HEK293T (cell line): ENCODE data around the gene CEACAM4.
"Not testable (repeated sequence)": the region's sequence is repeated elsewhere in the genome, so short reads cannot be mapped to it uniquely, and the experiment has no call there.

Source experiments
- CTCF ChIA-PET: fragments of 350-600 bp; formaldehyde crosslinking; extraction: SDS; loops from one replicate; lab custom pipeline; 2021; ENCODE audit warnings: antibody characterized with exemption, inconsistent platforms; lab: Yijun Ruan, JAX
- POLR2A ChIA-PET: fragments of 350-600 bp; formaldehyde crosslinking; extraction: SDS; loops from one replicate; lab custom pipeline; 2020; ENCODE audit warnings: antibody characterized with exemption, inconsistent platforms; lab: Yijun Ruan, JAX
- DNase-seq: peaks from one replicate; pipeline ENCODE4 v3.0.0; 2012; ENCODE audit warnings: mixed read lengths; ENCODE audit errors: extremely low spot score
- ARNT ChIP-seq: fragments of 450-650 bp; IDR thresholded peaks from 2 replicates; pipeline ENCODE4 v1.6.1; 2017; ENCODE audit warnings: mild to moderate bottlenecking
- BHLHE40 ChIP-seq: fragments of 450-650 bp; IDR thresholded peaks from 2 replicates; pipeline ENCODE4 v1.6.1; 2016; ENCODE audit warnings: mild to moderate bottlenecking, moderate library complexity, borderline replicate concordance
- CTBP1 ChIP-seq: fragments of 450-650 bp; IDR thresholded peaks from 2 replicates; pipeline ENCODE4 v1.6.1; 2016; ENCODE audit warnings: borderline replicate concordance
- ELF4 ChIP-seq: fragments of 450-650 bp; IDR thresholded peaks from 2 replicates; pipeline ENCODE4 v1.6.1; 2017; ENCODE audit warnings: antibody characterized with exemption
- FOXA1 ChIP-seq: fragments of 450-650 bp; IDR thresholded peaks from 2 replicates; pipeline ENCODE4 v1.6.1; 2016; ENCODE audit warnings: mild to moderate bottlenecking
- FOXK2 ChIP-seq: fragments of 450-650 bp; IDR thresholded peaks from 2 replicates; pipeline ENCODE4 v1.6.1; 2016; ENCODE audit warnings: mild to moderate bottlenecking
- FOXM1 ChIP-seq: fragments of 450-650 bp; IDR thresholded peaks from 2 replicates; pipeline ENCODE4 v1.6.1; 2017; ENCODE audit warnings: mild to moderate bottlenecking, borderline replicate concordance
- HDGF ChIP-seq: fragments of 450-650 bp; IDR thresholded peaks from 2 replicates; pipeline ENCODE4 v1.6.1; 2017; ENCODE audit warnings: antibody characterized with exemption, borderline replicate concordance
- L3MBTL2 ChIP-seq: fragments of 450-650 bp; conservative IDR thresholded peaks from 2 replicates; pipeline ENCODE4 v1.6.1; 2016; ENCODE audit warnings: mild to moderate bottlenecking
- LEF1 ChIP-seq: fragments of 450-650 bp; IDR thresholded peaks from 2 replicates; pipeline ENCODE4 v1.6.1; 2017; ENCODE audit warnings: mild to moderate bottlenecking, borderline replicate concordance
- NFRKB ChIP-seq: fragments of 450-650 bp; IDR thresholded peaks from 2 replicates; pipeline ENCODE4 v1.6.1; 2016; ENCODE audit warnings: mild to moderate bottlenecking, moderate library complexity
- PKNOX1 ChIP-seq: fragments of 450-650 bp; IDR thresholded peaks from 2 replicates; pipeline ENCODE4 v1.6.1; 2016
- SP1 ChIP-seq: fragments of 450-650 bp; IDR thresholded peaks from 2 replicates; pipeline ENCODE4 v1.6.1; 2017
- SUZ12 ChIP-seq: fragments of 450-650 bp; IDR thresholded peaks from 2 replicates; pipeline ENCODE4 v1.6.1; 2016; ENCODE audit warnings: mild to moderate bottlenecking
- TARDBP ChIP-seq: fragments of 450-650 bp; IDR thresholded peaks from 2 replicates; pipeline ENCODE4 v1.6.1; 2016
- ZNF384 ChIP-seq: fragments of 450-650 bp; IDR thresholded peaks from 2 replicates; pipeline ENCODE4 v1.6.1; 2016

CEACAM4 gene

GRCh38 chr19:41584931-41585330 lies 41.9 kb downstream of the CEACAM4 start:
- TF ChIP-seq SUZ12, result no peak
- no peak for TF ChIP-seq FOXA1
- TF ChIP-seq BHLHE40, result no peak
- no peak for TF ChIP-seq ELF4
- POLR2A ChIA-PET, result no interaction called here
- CTCF ChIA-PET, result no interaction called here
- DNase-seq, result no peak

- CTCF ChIA-PET, result no interaction called here
- DNase-seq, result no peak
- TF ChIP-seq NFRKB (no peak), SP1 (no peak), FOXM1 (no peak), FOXA1 (no peak), HDGF (no peak), BHLHE40 (no peak), TARDBP (no peak), CTBP1 (no peak), LEF1 (no peak)
- POLR2A ChIA-PET, result no interaction called here
Observed at GRCh38 chr19:41584260-41584810, 42.5 kb downstream of the CEACAM4 start.

GRCh38 chr19:41582577-41583182 lies 44.2 kb downstream of the CEACAM4 start:
- DNase-seq, POLR2A ChIA-PET, CTCF ChIA-PET: not testable (repeated sequence)

- POLR2A ChIA-PET, DNase-seq, CTCF ChIA-PET: not testable (repeated sequence)
Observed at GRCh38 chr19:41581068-41581467, 45.8 kb downstream of the CEACAM4 start.

- ChIA-PET POLR2A (no interaction called here), CTCF (interaction anchor here (0.6 kb wide), 1 partner anchor 9 kb away, joined by 4 read pairs; no protein-coding TSS in a partner anchor)
- TF ChIP-seq PKNOX1 (no peak), TARDBP (no peak), SP1 (no peak), FOXM1 (no peak), ZNF384 (no peak), L3MBTL2 (no peak), ELF4 (no peak), NFRKB (no peak), CTBP1 (no peak), SUZ12 (no peak), ARNT (no peak), HDGF (no peak), LEF1 (no peak), FOXK2 (no peak), BHLHE40 (no peak), FOXA1 (no peak)
- DNase-seq, result no peak
Observed at GRCh38 chr19:41578886-41579285, 48.0 kb downstream of the CEACAM4 start.

- ChIA-PET POLR2A (no interaction called here), CTCF (no interaction called here)
- TF ChIP-seq NFRKB (no peak), TARDBP (no peak), FOXM1 (no peak), FOXK2 (no peak), HDGF (no peak)
- DNase-seq, result no peak
Observed at GRCh38 chr19:41577833-41578232, 49.0 kb downstream of the CEACAM4 start.

GRCh38 chr19:41577144-41577830 lies 49.6 kb downstream of the CEACAM4 start:
- no peak for TF ChIP-seq TARDBP
- TF ChIP-seq LEF1, result no peak
- CTCF ChIA-PET, result no interaction called here
- POLR2A ChIA-PET, result no interaction called here
- DNase-seq, result no peak

GRCh38 chr19:41575998-41576397 lies 50.9 kb downstream of the CEACAM4 start, which contains the start of gene CEACAM21:
CEACAM21 (plus strand) TSS chr19:41576166; CDS start chr19:41576275, 109 bp downstream.
- DNase-seq, result no peak
- TF ChIP-seq FOXA1, result no peak
- no peak for TF ChIP-seq L3MBTL2
- TF ChIP-seq BHLHE40, result no peak
- no peak for TF ChIP-seq TARDBP
- TF ChIP-seq ARNT, result no peak
- TF ChIP-seq CTBP1, result no peak
- TF ChIP-seq FOXK2, result no peak
- no peak for TF ChIP-seq SUZ12
- TF ChIP-seq FOXM1, result no peak
- no peak for TF ChIP-seq ELF4
- ChIA-PET CTCF (no interaction called here), POLR2A (no interaction called here)
